ENCODE data around the gene GLB1L2.

The GLB1L2 gene

GRCh38 chr11:134355656-134356055 lies 23.9 kb downstream of the GLB1L2 start:
- H3K4me3 ChIP-seq (ENCODE audit: low read depth, low read length): no peak overlapping the region
- DNase-seq (ENCODE audit: low read depth): peak; percentile 54
- TF ChIP-seq CTCF (IDR thresholded peaks at IDR 0.05; ENCODE audit: control insufficient read depth, extremely low read depth, insufficient read depth): no peak

DNA sequence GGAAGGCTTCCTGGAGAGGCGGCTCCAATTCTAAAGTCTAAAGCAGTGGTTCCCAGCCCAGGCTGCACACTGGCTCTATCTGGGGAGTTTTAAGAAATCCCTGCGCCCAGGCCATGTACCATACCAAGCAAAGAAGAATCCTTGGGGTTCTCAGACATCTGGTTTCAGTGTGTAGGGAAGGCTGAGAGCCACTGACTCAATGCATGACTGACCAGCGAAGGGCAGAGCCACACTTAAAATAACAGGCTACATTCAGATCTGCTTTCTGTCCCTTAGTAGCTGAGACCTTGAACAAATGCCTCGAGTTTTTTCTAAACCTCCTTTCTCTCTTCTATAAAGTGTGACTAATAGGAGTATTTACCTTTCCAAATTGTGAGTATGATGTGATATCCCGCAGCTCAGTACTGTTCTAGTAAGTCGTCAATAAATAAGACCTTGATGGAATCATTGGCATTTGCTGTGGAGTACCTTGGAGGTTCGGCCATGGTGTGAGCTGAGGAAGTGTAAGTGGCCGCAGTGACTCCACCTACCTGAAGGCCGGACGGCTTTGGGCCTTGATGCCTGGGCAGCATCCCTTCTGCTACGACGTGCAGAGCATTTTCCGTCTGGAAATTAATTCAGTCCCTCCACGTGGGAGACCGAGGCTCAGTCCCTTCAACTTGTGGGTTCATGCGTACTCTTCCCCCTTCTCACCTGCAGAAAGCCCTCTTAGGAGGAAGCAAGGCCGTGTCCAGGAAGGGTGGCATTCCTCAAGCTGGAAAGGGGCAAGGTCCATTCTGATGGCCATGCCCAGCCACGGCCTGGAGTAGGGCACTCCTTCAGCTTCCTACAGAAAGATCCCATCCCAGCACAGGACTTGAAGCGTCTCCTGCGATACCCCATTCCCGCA lies 25.1 kb downstream of the GLB1L2 start:
- TF ChIP-seq CTCF (IDR thresholded peaks at IDR 0.05; ENCODE audit: control insufficient read depth, extremely low read depth, insufficient read depth): no peak
- no peak overlapping the region for H3K4me3 ChIP-seq (ENCODE audit: low read depth, low read length)
- no peak for DNase-seq (ENCODE audit: low read depth)

DNA sequence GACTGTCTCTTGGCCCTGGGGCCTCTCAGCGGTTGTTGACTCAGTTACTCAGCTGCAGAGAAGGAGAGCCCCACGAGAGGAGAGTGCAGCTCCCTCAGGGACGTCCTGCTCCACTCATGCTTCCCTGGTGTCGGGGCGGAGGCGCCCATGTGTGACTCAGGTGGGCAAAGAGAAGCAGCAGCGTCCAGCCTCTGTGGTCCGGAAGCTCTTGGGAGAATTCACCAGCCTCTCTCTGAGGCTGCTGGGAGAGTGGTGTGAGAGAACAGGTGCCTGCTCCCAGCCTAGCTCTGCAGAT lies 25.7 kb downstream of the GLB1L2 start:
- H3K4me3 ChIP-seq (ENCODE audit: low read depth, low read length): no peak overlapping the region
- DNase-seq (ENCODE audit: low read depth): no peak
- no peak for TF ChIP-seq CTCF (IDR thresholded peaks at IDR 0.05; ENCODE audit: control insufficient read depth, extremely low read depth, insufficient read depth)

DNA sequence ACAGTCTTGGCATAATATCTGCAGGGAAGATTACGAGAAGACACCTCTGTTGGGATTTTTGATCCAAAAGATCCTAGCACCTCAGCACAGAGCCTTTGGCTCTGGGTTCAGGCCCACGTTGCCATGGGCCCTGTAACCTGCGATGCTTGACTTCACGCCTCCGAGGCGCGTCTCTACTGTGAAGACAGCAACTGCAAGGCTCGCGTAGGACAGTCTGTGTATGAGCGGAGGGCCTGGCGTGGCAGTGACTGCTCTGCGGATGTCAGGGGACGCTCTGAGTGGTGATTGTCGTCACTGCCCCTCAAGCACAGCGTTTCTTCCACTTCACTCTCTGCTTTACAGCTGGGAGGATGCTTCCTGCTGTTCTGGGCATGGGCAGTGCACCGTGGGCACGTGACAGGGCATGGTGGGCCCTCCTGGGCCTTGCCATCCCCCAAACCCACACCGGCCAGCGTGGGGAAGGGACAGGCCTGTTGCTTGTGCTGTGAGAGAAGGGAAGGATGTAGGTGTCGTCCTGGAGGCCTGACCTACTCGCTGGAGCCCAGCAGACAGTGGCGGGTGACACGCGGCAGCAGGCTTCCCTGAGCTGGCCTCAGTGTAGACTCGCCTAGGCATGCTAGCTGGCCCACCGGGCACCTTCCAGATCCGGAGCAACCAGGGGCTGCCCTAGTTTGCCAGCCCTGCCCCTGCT lies 26.5 kb downstream of the GLB1L2 start:
- DNase-seq (ENCODE audit: low read depth): no peak
- no peak overlapping the region for H3K4me3 ChIP-seq (ENCODE audit: low read depth, low read length)
- TF ChIP-seq CTCF (IDR thresholded peaks at IDR 0.05; ENCODE audit: control insufficient read depth, extremely low read depth, insufficient read depth): no peak

DNA sequence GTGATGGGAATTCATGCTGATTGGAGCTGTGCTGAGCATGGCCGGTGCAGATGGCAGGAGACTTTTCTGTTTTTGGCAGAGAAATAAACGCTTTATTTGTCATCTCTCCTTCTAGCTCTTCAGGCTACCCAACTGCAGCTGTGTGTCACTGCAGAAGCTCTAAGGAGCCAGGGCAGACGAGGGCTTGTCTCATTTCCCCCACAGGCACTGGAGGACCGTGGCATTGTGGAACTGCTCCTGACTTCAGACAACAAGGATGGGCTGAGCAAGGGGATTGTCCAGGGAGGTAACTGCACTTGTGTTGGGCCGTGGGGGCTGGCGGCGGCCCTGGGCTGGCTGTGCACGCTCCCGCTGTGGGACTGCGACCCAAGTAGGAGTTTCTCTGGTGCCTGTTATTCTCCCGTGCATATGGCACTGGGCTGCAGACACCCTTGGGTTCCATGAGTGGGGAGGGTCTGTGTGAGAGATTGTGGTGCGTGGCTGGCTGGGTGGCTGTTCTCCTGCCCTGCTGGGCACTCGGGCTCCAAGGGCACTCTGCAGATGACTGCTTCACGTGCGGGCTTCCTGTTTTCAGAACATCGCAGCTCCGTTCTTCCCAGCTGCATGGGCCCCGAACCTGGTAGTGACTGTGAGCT lies 27.2 kb downstream of the GLB1L2 start:
- TF ChIP-seq CTCF (IDR thresholded peaks at IDR 0.05; ENCODE audit: control insufficient read depth, extremely low read depth, insufficient read depth): no peak
- H3K4me3 ChIP-seq (ENCODE audit: low read depth, low read length): no peak overlapping the region
- no peak for DNase-seq (ENCODE audit: low read depth)

DNA sequence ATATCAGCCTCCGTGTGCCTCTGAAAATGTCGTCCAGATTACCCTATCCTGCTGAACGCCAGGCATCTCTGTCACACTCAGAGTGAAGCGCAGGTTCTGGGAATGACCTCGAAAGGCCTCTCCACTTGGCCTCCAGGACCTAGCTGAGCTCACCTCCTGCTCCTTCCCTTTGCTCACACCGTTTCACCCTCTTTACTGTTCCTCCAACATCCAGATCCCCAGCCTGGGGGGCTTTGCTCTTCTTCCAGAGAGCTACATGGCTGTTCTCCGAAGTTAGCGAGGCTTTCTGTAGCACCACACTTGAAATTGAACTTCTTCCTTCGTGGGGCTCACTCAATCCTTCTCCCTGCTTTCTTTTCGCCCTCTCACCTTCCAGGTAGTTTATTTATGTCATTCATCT lies 27.9 kb downstream of the GLB1L2 start:
- DNase-seq (ENCODE audit: low read depth): no peak
- no peak overlapping the region for H3K4me3 ChIP-seq (ENCODE audit: low read depth, low read length)
- no peak for TF ChIP-seq CTCF (IDR thresholded peaks at IDR 0.05; ENCODE audit: control insufficient read depth, extremely low read depth, insufficient read depth)
